GM23248 (cell line): ENCODE results near the gene CHRM4.

Experiments used
- EZH2 ChIP-seq: fragments of 200-600 bp; sonication (generic); IDR thresholded peaks from 2 replicates; pipeline ENCODE4 v1.6.1; 2018; ENCODE audit warnings: antibody characterized with exemption, mild to moderate bottlenecking; ENCODE audit not compliant: insufficient read depth, poor library complexity, severe bottlenecking
- EZH2phosphoT487 ChIP-seq: fragments of 200-600 bp; sonication (generic); IDR thresholded peaks from 2 replicates; pipeline ENCODE4 v1.6.1; 2018; ENCODE audit warnings: antibody characterized with exemption, moderate library complexity, mild to moderate bottlenecking, low read depth; ENCODE audit not compliant: insufficient read depth

GRCh38 chr11:46410021-46410420, 18.4 kb upstream of the CHRM4 start:
- TF ChIP-seq EZH2 (no peak), EZH2phosphoT487 (no peak)
